EL (cell line): ENCODE results near the gene GLIPR2.
"Not testable (repeated sequence)": the region's sequence is repeated elsewhere in the genome, so short reads cannot be mapped to it uniquely, and the experiment has no call there.

ENCODE experiments used
- DNase-seq: peaks from one replicate; pipeline ENCODE4 v3.0.0-alpha.2; 2016

The GLIPR2 gene

GRCh38 chr9:36136272-36136893 lies at the start of gene GLIPR2:
GLIPR2 (plus strand) TSS chr9:36136733; CDS start chr9:36136779, 46 bp downstream.
- DNase-seq, result peak; percentile 77

- not testable (repeated sequence) for DNase-seq
These were observed 49.5 kb upstream of the GLIPR2 start for GRCh38 chr9:36087054-36087453.

DNA sequence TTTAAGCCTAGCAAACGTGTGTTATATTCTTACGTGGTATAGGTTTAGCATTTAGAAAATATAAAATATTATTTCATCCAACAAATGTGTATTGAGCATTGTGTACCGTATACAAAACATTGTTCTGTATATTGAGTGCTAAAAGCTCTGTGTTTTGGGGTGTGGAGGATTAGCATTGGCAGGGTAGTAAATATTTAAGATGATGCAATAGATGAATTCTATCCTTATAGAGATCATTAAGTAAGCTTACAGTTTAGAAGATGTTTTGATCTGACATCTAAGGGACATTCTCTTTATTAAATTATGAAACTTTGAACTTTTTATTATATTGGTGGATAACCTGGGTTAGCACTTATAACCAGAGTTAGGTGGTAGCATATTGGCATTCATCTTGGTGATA lies 48.5 kb upstream of the GLIPR2 start:
- DNase-seq, result no peak

- DNase-seq, result peak; percentile 86
These were observed 45.2 kb upstream of the GLIPR2 start for GRCh38 chr9:36091026-36091953.

DNA sequence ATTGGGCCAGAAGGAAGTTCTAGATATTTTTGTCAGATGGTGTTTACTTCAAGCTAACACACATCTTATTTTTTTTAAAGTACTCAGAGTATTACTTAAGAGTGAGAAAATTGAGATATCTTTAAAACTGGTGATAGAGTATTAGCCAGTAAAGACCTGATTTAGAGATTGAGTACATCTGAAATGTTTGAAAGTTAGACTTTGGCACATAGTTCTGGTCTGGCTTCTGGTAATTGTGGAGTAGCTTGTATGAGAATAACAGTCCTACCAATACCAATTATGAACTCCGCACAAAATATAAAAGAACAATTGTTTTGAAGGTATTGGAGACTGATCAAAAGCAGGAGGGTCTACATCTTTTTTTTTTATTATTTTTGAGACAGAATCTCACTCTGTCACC lies 44.5 kb upstream of the GLIPR2 start:
- no peak for DNase-seq

DNA sequence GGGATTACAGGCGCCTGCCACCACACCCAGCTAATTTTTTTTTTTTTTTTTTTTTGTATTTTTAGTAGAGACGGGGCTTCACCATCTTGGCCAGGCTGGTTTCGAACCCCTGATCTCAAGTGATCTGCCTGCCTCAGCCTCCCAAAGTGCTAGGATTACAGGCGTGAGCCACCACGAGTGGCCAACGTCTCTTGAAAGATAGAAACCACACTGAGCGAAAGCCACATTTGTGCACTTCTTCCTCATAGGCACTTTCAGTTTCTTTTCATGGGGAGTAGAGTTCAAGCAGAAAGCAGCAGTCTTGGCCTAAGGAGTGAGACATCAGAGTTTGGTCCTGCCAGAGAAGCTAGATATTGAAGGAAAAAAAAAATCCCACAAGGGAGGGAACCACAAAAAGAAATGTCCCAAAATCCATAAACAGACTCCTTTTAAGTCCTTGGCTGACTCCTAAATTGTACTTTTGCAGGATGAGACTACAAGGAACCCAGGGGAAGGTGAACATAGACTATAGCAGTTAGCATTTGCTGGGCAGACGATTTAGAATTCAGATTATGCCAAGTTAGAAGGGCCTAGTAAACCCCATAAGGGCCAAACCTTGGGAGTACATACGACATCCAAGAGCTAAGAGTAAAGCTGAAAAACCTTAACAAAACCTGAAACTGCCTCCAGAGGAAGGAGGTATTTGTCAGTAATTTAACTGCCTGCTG lies 43.9 kb upstream of the GLIPR2 start:
- DNase-seq, result no peak

DNA sequence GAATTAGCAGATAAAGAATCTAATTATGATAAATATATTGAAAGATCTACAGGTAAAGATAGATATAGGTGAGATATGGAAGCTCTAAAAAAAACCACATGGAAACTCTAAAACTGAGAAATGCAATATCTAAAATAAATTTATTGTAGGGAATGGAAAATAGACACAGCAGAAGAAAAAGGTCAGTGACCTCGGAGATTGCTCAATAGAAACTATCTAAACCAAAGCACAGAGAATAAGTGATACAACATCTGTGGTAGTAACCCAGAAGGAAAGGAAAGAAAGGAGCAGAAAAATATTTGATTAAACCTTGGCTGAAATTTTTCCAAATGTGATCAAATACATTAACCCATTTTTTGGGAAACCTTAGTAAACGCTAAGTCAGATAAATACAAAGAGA lies 43.1 kb upstream of the GLIPR2 start:
- no peak for DNase-seq

DNA sequence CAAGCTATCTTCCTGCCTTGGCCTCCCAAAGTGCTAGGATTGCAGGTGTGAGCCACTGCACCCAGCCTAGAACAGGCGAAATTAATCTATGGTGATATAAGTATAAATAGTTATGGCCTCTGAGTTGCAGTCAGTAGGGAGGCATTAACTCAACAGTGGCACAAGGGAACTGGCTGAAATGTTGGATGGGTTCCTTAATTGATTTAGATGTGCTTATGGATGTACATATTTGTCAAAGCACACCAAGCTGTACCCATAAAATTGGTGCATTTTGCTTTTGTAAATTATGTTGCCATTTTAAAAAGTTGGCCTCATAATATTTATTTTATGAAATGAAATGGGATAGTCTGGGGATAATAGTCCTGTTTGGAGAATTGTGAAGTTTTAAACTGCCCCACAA lies 36.8 kb upstream of the GLIPR2 start:
- no peak for DNase-seq

- DNase-seq, result peak; percentile 72
These were observed 36.0 kb upstream of the GLIPR2 start for GRCh38 chr9:36100532-36100931.

DNA sequence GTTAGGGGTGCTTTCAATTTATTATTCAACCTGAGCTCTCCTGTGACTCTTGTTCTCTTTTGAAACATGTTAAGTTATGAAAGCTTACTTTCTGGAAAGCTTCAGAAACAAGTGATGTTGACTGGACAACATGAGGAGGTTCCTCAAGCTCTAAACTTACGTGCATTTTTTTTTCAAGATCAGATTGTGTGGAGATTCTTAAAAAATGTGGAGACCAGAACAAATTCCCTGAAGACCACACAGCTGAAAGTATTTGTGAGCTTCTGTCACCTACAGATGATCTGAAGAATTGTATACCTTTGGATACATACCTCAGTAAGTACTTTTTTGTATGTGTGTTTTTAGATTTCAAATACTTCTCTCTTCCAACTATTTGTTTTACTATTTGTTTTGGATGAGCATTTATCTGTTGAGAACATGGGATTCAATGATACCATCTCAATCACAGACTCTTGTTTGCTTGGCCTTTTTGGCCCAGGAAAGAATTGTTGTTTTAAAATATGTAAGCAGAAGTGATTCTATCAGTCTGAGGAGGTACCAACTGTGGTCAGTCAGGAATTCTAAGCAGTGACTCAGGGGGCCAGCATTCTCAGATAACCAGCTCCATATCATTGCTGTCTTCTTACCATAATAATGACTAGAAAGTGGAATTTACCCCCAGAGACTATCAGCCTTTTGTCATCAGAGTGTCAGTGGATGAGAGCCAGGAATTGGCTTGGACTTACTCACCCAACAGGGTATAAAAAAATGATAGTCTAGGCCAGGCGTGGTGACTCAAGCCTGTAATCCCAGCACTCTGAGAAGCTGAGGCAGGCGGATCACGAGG lies 34.4 kb upstream of the GLIPR2 start:
- DNase-seq, result peak; percentile 100

- peak; percentile 78 for DNase-seq
These were observed 33.6 kb upstream of the GLIPR2 start for GRCh38 chr9:36102742-36103495.

DNA sequence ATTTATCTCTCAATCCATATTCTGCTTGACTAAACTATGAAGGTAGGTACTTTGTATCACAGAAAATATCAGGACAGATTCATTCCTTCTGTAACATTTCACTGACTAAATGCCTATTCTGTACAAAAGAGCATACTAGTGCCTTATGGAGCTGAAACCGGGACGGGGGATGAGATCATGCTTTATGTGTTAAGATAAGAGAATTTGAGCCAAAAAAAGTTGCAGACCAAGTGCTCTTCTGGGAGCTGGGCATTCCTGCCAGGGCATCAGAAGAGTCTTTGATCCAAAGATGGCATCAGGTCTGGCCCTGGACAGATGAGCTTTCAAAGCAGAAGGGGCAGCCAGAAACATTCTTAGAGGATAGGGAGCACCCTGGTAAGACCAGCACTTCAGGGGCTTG lies 27.5 kb upstream of the GLIPR2 start:
- no peak for DNase-seq

DNA sequence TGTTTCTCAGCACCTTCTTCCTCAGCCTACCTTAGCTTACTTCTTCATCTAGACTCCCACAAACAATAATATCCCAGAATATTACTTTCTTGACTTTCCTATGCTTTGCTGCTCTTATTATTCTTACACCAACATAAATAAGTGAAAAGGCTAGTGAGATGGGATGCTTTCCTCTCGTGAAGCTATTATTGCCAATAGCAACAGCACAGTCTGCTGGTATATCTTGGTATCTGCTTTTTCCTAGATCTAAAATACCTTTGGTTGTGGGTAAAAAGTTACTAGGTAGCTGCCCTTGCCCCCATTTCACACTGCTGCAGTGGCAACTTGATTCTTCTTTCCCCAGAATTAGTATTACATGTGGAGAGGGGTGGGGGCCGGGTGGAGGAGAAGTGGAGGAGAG lies 26.1 kb upstream of the GLIPR2 start:
- no peak for DNase-seq

DNA sequence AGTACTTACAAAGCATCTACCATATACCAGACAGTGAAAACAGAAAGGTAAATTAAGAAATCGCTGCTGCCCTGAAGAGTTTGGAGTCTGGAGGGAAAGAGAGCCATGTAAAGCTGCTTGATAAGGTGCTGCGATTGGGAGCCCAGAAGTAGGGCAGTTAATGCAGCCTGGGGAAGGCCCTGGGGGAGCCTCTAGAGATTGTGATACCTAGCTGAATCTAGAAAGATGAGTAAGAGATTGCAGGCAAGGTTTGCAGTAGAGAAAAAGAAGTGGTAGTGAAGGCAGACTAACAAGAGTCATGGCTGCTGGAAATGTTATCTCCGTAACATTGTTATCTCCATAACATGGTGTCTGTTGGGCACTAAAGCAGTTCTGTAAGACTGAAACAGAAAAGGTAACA lies 24.0 kb upstream of the GLIPR2 start:
- DNase-seq, result no peak

DNA sequence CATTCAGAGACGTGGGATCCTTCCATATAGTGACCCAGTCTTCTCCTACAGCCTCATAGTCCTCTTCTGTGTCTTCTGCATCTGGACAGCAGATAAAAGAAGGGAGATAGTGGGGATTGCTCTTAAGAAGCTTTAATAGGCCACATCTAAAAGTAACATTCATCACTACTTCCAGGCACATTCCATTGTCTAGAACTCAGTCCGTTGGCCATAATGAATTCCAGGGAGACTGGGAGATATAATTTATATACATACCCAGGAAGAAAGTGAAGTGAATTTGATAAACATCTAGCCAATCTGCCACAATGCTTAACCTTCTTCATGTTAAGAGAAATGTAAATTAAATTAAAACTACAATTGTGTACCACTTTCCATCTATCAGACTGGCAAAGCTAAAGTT lies 22.5 kb upstream of the GLIPR2 start:
- no peak for DNase-seq

DNA sequence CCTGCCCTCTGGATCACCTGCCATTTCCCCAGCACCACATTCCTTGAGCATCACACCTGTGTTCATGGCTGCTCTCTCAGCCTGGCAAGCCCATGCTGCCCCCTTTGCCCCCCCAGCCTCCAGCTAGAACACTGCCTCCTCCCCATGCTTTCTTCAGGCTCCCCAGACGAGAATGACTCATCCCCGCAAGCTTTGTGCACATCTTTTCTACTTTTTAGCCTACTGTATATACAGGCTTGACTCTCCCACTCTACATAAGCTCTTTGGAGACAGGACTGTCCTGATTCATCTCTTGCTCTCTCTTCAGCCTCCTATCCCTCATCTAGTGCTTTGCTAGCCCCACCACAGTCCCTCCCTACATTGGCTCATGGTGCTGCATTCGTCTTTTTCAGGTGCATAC lies 19.9 kb upstream of the GLIPR2 start:
- DNase-seq, result no peak

DNA sequence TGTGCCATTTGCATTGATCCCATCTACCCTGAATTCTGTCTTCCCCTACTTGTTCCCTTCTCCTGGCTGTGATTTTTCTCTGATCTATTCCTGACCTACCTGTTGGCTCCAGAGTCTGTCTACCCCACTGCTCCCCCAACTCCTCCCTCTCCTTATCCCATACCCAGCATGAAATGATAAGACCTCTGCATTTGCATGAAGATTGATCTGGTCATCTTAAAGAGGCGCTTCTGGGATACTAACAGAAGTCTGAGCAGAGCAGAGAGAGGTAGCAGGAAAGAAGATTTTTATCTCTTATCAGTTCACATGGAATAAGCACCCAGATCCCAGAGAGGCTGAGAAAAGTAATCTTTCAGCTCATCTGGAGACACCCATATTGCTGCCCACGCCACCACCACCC lies 18.3 kb upstream of the GLIPR2 start:
- no peak for DNase-seq

DNA sequence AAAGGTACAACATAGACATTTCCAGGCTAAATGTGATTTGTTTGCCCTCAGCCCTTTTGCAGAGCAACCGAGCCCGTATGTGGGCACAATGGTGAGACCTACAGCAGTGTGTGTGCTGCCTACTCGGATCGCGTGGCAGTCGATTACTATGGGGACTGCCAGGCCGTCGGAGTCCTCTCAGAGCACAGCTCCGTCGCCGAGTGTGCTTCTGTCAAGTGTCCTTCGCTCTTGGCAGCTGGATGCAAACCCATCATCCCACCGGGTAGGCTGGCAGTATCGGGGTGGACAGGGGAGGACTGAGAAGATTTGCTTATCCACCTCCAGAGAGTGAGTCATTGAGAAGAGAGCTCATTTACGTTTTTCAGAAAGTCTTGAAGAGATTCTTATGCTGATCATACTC lies 17.8 kb upstream of the GLIPR2 start:
- no peak for DNase-seq

GRCh38 chr9:36119476-36119875 lies 17.1 kb upstream of the GLIPR2 start:
- DNase-seq, result no peak

- DNase-seq, result no peak
These were observed 15.8 kb upstream of the GLIPR2 start for GRCh38 chr9:36120705-36121104.

DNA sequence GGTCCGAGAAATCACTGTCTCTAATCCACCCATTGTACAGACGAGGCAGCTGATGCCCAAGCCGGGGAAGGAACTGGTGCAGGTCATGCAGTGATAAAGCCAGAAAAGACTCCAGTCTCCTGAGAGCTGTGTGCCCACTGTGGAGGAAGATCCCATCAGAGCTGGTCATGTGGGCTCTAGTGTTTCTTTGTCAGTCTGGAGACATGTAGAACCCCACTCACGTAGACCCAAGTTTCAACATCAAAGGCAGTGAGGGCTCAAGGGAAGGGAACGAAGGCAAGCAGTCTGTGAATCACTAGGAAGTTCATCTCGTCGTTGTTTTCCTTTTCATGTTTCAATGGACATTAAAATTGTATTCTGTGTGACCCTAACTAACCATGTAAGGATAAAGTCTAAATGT lies 14.6 kb upstream of the GLIPR2 start:
- DNase-seq, result no peak

- DNase-seq, result no peak
These were observed 13.0 kb upstream of the GLIPR2 start for GRCh38 chr9:36123515-36123914.
